Measurements from ENCODE around the gene LCNL1.

LCNL1 gene

DNA sequence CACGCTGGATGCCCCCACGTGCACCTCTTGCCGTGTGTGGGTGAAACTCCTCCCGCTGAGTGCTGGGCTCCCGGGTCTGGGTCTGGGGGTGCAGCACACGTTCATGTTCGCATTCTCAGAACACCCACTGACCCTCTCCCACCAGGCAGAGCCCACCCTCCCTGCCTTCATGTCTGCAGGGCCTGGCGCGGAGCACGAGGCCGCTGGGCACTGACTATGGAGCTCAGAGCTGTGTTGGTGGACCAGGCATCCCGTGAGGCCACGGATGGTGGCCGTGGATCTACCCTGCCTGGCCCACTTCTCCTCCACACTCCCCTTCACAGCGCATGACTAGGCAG lies 21.9 kb upstream of the LCNL1 start:
- Histone ChIP-seq H3K9me2 (replicated peaks; ENCODE audit: control insufficient read depth, low read length) (no peaks in the 10 kb centered on the region), H3K4me1 (ENCODE audit: control insufficient read depth, low read length) (peaks cover 8% of the 10 kb centered on the region), H3K4me2 (ENCODE audit: low read length) (no peak overlapping the region), H3F3A (ENCODE audit: control insufficient read depth, insufficient read depth) (no peaks in the 10 kb centered on the region), H3K9me3 (ENCODE audit: control insufficient read depth, insufficient read depth, low read length) (no peaks in the 10 kb centered on the region), H3K79me2 (ENCODE audit: control insufficient read depth, low read length) (no peaks in the 10 kb centered on the region), H3K4me3 (ENCODE audit: low read length) (no peak overlapping the region), H3K27me3 (ENCODE audit: control insufficient read depth, low read length) (no peaks in the 10 kb centered on the region), H3K27ac (ENCODE audit: low read depth, low read length) (no peak overlapping the region), H3K36me3 (ENCODE audit: control insufficient read depth, low read length) (no peaks in the 10 kb centered on the region), H4K20me1 (ENCODE audit: control insufficient read depth, insufficient read depth, low read depth, low read length) (no peaks in the 10 kb centered on the region)
- TF ChIP-seq EZH2phosphoT487 (IDR thresholded peaks at IDR 0.05; ENCODE audit: borderline replicate concordance, low read length) = no peak

DNA sequence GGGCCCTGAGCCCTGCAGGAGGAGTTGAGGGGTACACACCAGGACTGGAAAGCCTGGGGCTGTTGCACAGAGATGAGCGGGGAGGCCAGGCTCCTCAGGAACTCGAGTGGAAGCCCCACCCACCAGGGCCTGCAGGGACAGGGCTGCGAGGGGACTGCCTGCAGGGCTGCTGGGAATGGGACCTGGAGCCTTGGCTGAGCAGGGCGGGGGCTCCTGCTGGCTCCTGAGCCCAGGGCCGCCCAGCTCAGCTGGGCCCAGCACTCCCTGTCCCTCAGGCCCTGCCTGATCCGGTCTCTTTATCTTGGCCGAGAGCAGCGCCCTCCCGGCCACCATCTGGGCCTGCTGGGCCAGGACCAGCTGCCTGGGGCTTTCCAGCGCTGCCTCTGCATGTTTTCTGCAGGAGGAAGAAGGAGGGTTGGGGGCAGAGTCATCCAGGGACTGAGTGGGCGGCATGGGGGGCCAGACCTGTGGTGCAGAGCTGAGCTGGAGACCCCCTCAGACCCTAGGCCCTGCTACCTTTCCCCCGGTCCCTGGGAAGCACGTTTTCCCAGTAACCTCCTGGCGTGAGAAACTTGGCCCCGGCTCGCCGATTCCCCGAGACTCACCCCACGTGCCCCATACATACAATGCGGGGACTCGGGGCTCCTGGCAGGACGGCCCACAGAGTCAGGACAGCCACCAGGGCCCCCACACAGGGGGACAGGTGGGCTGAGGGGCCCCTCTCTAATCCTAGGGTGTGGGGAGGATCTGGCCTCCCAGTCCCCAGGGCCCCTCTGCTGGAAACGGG lies 21.3 kb upstream of the LCNL1 start:
- no peak overlapping the region for H3K4me2 ChIP-seq (ENCODE audit: low read length)
- H3K4me3 ChIP-seq (ENCODE audit: low read length) = no peak overlapping the region
- H4K20me1 ChIP-seq (ENCODE audit: control insufficient read depth, insufficient read depth, low read depth, low read length) = no peaks in the 10 kb centered on the region
- no peak overlapping the region for H3K27ac ChIP-seq (ENCODE audit: low read depth, low read length)
- no peaks in the 10 kb centered on the region for H3K9me2 ChIP-seq (replicated peaks; ENCODE audit: control insufficient read depth, low read length)
- no peaks in the 10 kb centered on the region for H3K27me3 ChIP-seq (ENCODE audit: control insufficient read depth, low read length)
- no peak for TF ChIP-seq CTCF (IDR thresholded peaks at IDR 0.05; ENCODE audit: low read depth, low read length, poor library complexity, severe bottlenecking)
- no peak for TF ChIP-seq EZH2phosphoT487 (IDR thresholded peaks at IDR 0.05; ENCODE audit: borderline replicate concordance, low read length)
- H3K9me3 ChIP-seq (ENCODE audit: control insufficient read depth, insufficient read depth, low read length) = no peaks in the 10 kb centered on the region
- H3F3A ChIP-seq (ENCODE audit: control insufficient read depth, insufficient read depth) = no peaks in the 10 kb centered on the region
- H3K36me3 ChIP-seq (ENCODE audit: control insufficient read depth, low read length) = no peaks in the 10 kb centered on the region
- H3K79me2 ChIP-seq (ENCODE audit: control insufficient read depth, low read length) = no peaks in the 10 kb centered on the region
- peaks cover 14% of the 10 kb centered on the region for H3K4me1 ChIP-seq (ENCODE audit: control insufficient read depth, low read length)

DNA sequence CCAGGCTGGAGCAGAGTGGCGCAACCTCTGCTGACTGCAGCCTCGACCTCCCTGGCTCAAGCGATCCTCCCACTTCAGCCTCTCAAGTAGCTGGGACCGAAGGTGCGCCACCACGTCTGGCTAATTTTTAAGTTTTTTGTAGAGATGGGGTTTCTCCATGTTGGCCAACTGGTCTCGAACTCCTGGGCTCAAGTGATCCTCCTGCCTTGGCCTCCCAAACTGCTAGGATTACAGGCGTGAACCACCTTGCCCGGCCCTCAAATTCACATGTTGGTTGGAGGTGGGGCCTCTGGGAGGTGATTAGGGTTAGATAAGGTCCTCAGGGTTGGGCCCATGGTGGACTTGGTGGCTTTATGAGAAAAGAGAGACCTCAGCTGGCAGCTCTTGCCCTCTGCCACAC lies 20.6 kb upstream of the LCNL1 start:
- H3K4me2 ChIP-seq (ENCODE audit: low read length) = no peak overlapping the region

More for the DNA sequence above, 20.6 kb upstream of the LCNL1 start:
- Histone ChIP-seq H3K36me3 (ENCODE audit: control insufficient read depth, low read length) (no peaks in the 10 kb centered on the region), H3K79me2 (ENCODE audit: control insufficient read depth, low read length) (no peaks in the 10 kb centered on the region), H3K4me3 (ENCODE audit: low read length) (no peak overlapping the region), H3K27me3 (ENCODE audit: control insufficient read depth, low read length) (no peaks in the 10 kb centered on the region), H3K9me3 (ENCODE audit: control insufficient read depth, insufficient read depth, low read length) (no peaks in the 10 kb centered on the region), H3K4me1 (ENCODE audit: control insufficient read depth, low read length) (peaks cover 14% of the 10 kb centered on the region), H3K27ac (ENCODE audit: low read depth, low read length) (no peak overlapping the region), H3K9me2 (replicated peaks; ENCODE audit: control insufficient read depth, low read length) (no peaks in the 10 kb centered on the region), H3F3A (ENCODE audit: control insufficient read depth, insufficient read depth) (no peaks in the 10 kb centered on the region), H4K20me1 (ENCODE audit: control insufficient read depth, insufficient read depth, low read depth, low read length) (no peaks in the 10 kb centered on the region)
- TF ChIP-seq EZH2phosphoT487 (IDR thresholded peaks at IDR 0.05; ENCODE audit: borderline replicate concordance, low read length) = no peak
- TF ChIP-seq CTCF (IDR thresholded peaks at IDR 0.05; ENCODE audit: low read depth, low read length, poor library complexity, severe bottlenecking) = no peak

All from DOHH2 (cell line).